HepG2 (cell line): ENCODE data around the gene MKS1. TPM values are rescaled to one million over a fixed set of nuclear protein-coding genes. Genes with fewer than 3 reads are reported as not detected.

Source experiments
- ATAC-seq: fragments of 200-7000 bp; cut with Tn5 transposase; 3 replicates; pipeline ENCODE4 v1.9.1; 2020; ENCODE audit warnings: mild to moderate bottlenecking, moderate library complexity
- BruUV-seq: library from RNA; stranded (reverse); fragments of 400-500 nt; replicated peaks from 2 replicates; lab custom pipeline; 2021; lab: Mats Ljungman, UMichigan
- CTCF ChIA-PET: fragments of 300-600 bp; formaldehyde crosslinking; extraction: SDS; loops from one replicate; lab custom pipeline; 2021; ENCODE audit warnings: low total read pairs, inconsistent platforms, low intra/inter-chr PET ratio; lab: Yijun Ruan, JAX
- POLR2A ChIA-PET: fragments of 350-600 bp; sonication (Branson Sonifier 250); formaldehyde crosslinking; loops from one replicate; lab custom pipeline; 2020; ENCODE audit warnings: antibody characterized with exemption, inconsistent platforms; lab: Yijun Ruan, JAX
- DNase-seq: peaks from one replicate; pipeline ENCODE4 v3.0.0-alpha.2; 2015; ENCODE audit warnings: low spot score
- FAIRE-seq: peaks from 3 replicates; lab custom pipeline; 2011; peaks lifted over from hg19 to GRCh38; lab: Jason Lieb, UNC
- H2AFZ ChIP-seq: one replicate; pipeline ENCODE4 v1.6.1; 2011; ENCODE audit warnings: low read length, inconsistent platforms
- H3K27ac ChIP-seq: fragments of 300-600 bp; 3 replicates; pipeline ENCODE4 v1.8.0; 2011; ENCODE audit warnings: mixed run types, mild to moderate bottlenecking, mixed read lengths, low read length, inconsistent platforms; ENCODE audit not compliant: insufficient read depth; ENCODE audit errors: extremely low read length
- H3K27me3 ChIP-seq, 2 experiments: fragments of 200-600 bp in 1 of 2; 2 replicates in 1 of 2; 3 replicates in 1 of 2; pipeline versions ENCODE4 v1.6.0 to v1.8.0; 2011; ENCODE audit warnings: low read length in 2 of 2, mild to moderate bottlenecking in 2 of 2, moderate library complexity in 2 of 2, inconsistent platforms in 1 of 2; ENCODE audit not compliant: insufficient read depth in 2 of 2, control insufficient read depth in 1 of 2
- H3K36me3 ChIP-seq, 2 experiments: fragments of 200-600 bp in 1 of 2; replicated peaks in 1 of 2; 2 replicates in 1 of 2; 3 replicates in 1 of 2; pipeline versions ENCODE4 v1.5.1 to v1.8.0; 2011; ENCODE audit warnings: low read length in 2 of 2, inconsistent platforms in 1 of 2; ENCODE audit not compliant: insufficient read depth in 2 of 2, control insufficient read depth in 1 of 2
- H3K4me1 ChIP-seq: 2 replicates; pipeline ENCODE4 v1.5.1; 2012; ENCODE audit warnings: low read length, inconsistent platforms; ENCODE audit not compliant: insufficient read depth
- H3K4me2 ChIP-seq: 2 replicates; pipeline ENCODE4 v1.6.0; 2011; ENCODE audit warnings: low read depth, low read length, inconsistent platforms
- H3K4me3 ChIP-seq, 3 experiments: fragments of 200-600 bp in 1 of 3; sonication (generic), shearing (Covaris generic) in 1 of 3; replicated peaks in 1 of 3; 2 replicates each; pipeline ENCODE4 v1.5.1; 2011 to 2016; ENCODE audit warnings: low read length in 3 of 3, inconsistent platforms in 2 of 3, low read depth in 2 of 3, mild to moderate bottlenecking in 2 of 3, control low read depth in 1 of 3, mixed read lengths in 1 of 3; ENCODE audit not compliant: insufficient read depth in 1 of 3
- H3K79me2 ChIP-seq: one replicate; pipeline ENCODE4 v1.6.1; 2011; ENCODE audit warnings: low read length, inconsistent platforms; ENCODE audit not compliant: insufficient read depth
- H3K9ac ChIP-seq: 2 replicates; pipeline ENCODE4 v1.6.0; 2011; ENCODE audit warnings: mild to moderate bottlenecking, low read depth, low read length, inconsistent platforms; ENCODE audit not compliant: insufficient read depth
- H3K9me3 ChIP-seq: 2 replicates; pipeline ENCODE4 v1.5.1; 2012; ENCODE audit warnings: mild to moderate bottlenecking, low read length
- H4K20me1 ChIP-seq: 2 replicates; pipeline ENCODE4 v1.6.0; 2011; ENCODE audit warnings: inconsistent platforms, mild to moderate bottlenecking, low read length, moderate library complexity; ENCODE audit not compliant: insufficient read depth
- AKAP8 ChIP-seq: sonication (generic); formaldehyde crosslinking; IDR thresholded peaks from 2 replicates; pipeline ENCODE4 v1.5.1; 2020; ENCODE audit warnings: mild to moderate bottlenecking, missing genetic modification reagents
- DZIP1 ChIP-seq: sonication (generic); formaldehyde crosslinking; IDR thresholded peaks from 2 replicates; pipeline ENCODE4 v1.5.0; 2020; ENCODE audit warnings: mild to moderate bottlenecking, missing genetic modification reagents
- FOXM1 ChIP-seq: sonication (generic); formaldehyde crosslinking; IDR thresholded peaks from 2 replicates; pipeline ENCODE4 v1.5.0; 2020; ENCODE audit warnings: missing genetic modification reagents
- HMG20A ChIP-seq: IDR thresholded peaks from 2 replicates; pipeline ENCODE4 v1.6.1; 2016; ENCODE audit warnings: borderline replicate concordance
- JUN ChIP-seq: sonication (generic); formaldehyde crosslinking; IDR thresholded peaks from 2 replicates; pipeline ENCODE4 v1.4.0; 2020; ENCODE audit warnings: mild to moderate bottlenecking, missing genetic modification reagents
- MXD1 ChIP-seq: sonication (generic); formaldehyde crosslinking; IDR thresholded peaks from 2 replicates; pipeline ENCODE4 v1.4.0; 2020; ENCODE audit warnings: mild to moderate bottlenecking, missing genetic modification reagents
- PAF1 ChIP-seq: IDR thresholded peaks from 2 replicates; pipeline ENCODE4 v1.6.1; 2016; ENCODE audit warnings: missing genetic modification reagents, missing compliant biosample characterization
- SMARCC2 ChIP-seq: fragments of 450-650 bp; IDR thresholded peaks from 2 replicates; pipeline ENCODE4 v1.6.1; 2017; ENCODE audit warnings: antibody characterized with exemption, mild to moderate bottlenecking
- SNAPC2 ChIP-seq: sonication (generic); formaldehyde crosslinking; IDR thresholded peaks from 2 replicates; pipeline ENCODE4 v1.8.1; 2022; ENCODE audit warnings: mild to moderate bottlenecking, missing genetic modification reagents
- STAG1 ChIP-seq: sonication (generic); formaldehyde crosslinking; IDR thresholded peaks from 2 replicates; pipeline ENCODE4 v1.4.0; 2020; ENCODE audit warnings: missing genetic modification reagents
- TRIM22 ChIP-seq: fragments of 450-650 bp; IDR thresholded peaks from 2 replicates; pipeline ENCODE4 v1.6.1; 2017
- ZEB1 ChIP-seq: IDR thresholded peaks from 2 replicates; pipeline ENCODE4 v1.6.1; 2012; ENCODE audit warnings: mild to moderate bottlenecking, low read depth, inconsistent platforms; ENCODE audit not compliant: insufficient replicate concordance
- ZNF597 ChIP-seq: sonication (generic); formaldehyde crosslinking; IDR thresholded peaks from 2 replicates; pipeline ENCODE4 v1.5.0; 2020; ENCODE audit warnings: missing genetic modification reagents
- ZNF737 ChIP-seq: sonication (generic); formaldehyde crosslinking; IDR thresholded peaks from 2 replicates; pipeline ENCODE4 v1.5.0; 2020; ENCODE audit warnings: missing genetic modification reagents, mild to moderate bottlenecking, borderline replicate concordance
- ZNF75D ChIP-seq: sonication (generic); formaldehyde crosslinking; IDR thresholded peaks from 2 replicates; pipeline ENCODE4 v1.8.1; 2023; ENCODE audit warnings: missing genetic modification reagents, mild to moderate bottlenecking, borderline replicate concordance
- WGBS: methylation state at CpG from one replicate; pipeline ENCODE4 v1.1.6; 2017; ENCODE audit warnings: low lambda C conversion rate; 5-methylcytosine and 5-hydroxymethylcytosine counted together
- in situ Hi-C: cut with HindIII; loops from 2 replicates; pipeline ENCODE4 v1.10.0; 2017; ENCODE audit warnings: low pct_unique_long_range_greater_than_20kb; ENCODE audit not compliant: extremely low pct_ligation_motif_present
- intact Hi-C: fragments of 100-400 bp; cut with micrococcal nuclease; formaldehyde crosslinking; loops from one replicate; pipeline ENCODE4 v1.10.0; 2022; ENCODE audit not compliant: unreplicated experiment
- polyA plus RNA-seq, 8 experiments: library from polyadenylated mRNA; depleted of rRNA in 3 of 8; stranded (reverse) in 7 of 8; unstranded in 1 of 8; fragments of >200 nt; fragmentation: Illumina TruSeq in 4 of 8; extraction: Trizol in 4 of 8; gene quantifications; 2 replicates each; pipeline versions ENCODE4 v1.2.1 to v1.2.3, GENCODE V29; 2011 to 2016; ENCODE audit warnings: low read depth in 4 of 8, missing spikeins in 1 of 8, mixed read lengths in 1 of 8; ENCODE audit not compliant: insufficient read depth in 1 of 8
- total RNA-seq, 5 experiments: library from RNA; depleted of rRNA; stranded (reverse); fragments of >200 nt; fragmentation: Illumina TruSeq; extraction: Trizol; gene quantifications; 2 replicates each; pipeline ENCODE4 v1.2.3, GENCODE V29; 2016; ENCODE audit warnings: low read depth in 1 of 5

Gene MKS1
- total and polyA plus RNA-seq, 2 of the 13 experiments (the other 11 are each of a cell fraction or from before 2014, with no cell fraction given), result 16.1 to 26.3 TPM

DNA sequence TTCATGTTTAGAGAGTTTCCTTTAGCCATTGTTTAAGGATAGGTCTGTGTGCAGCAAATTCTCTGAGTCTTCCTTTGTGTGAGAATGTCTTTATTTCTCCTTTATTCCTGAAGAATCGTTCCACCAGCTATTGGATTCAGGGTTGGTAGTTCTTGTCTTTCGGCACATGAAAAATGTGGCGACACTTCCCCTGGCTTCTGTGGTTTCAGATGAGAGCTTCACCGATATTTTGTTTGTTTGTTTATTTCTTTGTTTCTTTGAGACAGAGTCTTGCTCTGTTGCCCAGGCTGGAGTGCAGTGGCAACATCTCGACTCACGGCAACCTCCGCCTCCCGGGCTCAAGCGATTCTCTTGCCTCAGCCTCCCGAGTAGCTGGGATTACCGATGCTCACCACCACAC lies 43.1 kb upstream of the MKS1 start:
- H3K4me2 ChIP-seq, result no peak overlapping the region
- H3K9me3 ChIP-seq, result no peaks in the 10 kb centered on the region
- H3K36me3 ChIP-seq, result no peaks in the 10 kb centered on the region
- H3K27ac ChIP-seq, result no peak overlapping the region
- no peak for FAIRE-seq
- DNase-seq, result no peak
- CTCF ChIA-PET, result no interaction called here
- no peak for ATAC-seq
- TF ChIP-seq AKAP8 (no peak), SNAPC2 (CRISPR knock-in tag) (no peak)
- no TSS peak for BruUV-seq
- H3K4me3 ChIP-seq, result no peak overlapping the region
- WGBS, result 53% methylated on average over 11 of the region's 11 CpGs
- no peaks in the 10 kb centered on the region for H3K4me1 ChIP-seq
- no peak overlapping the region for H3K9ac ChIP-seq
- H3K79me2 ChIP-seq, result no peaks in the 10 kb centered on the region
- intact Hi-C loops, result no loop called here
- POLR2A ChIA-PET, result no interaction called here
- H2AFZ ChIP-seq, result no peak overlapping the region
- peaks cover 0 to 28% of the 10 kb centered on the region in 2 experiments; a peak in 4 of 5 replicates for H3K27me3 ChIP-seq
- in situ Hi-C loops, result no loop called here
- H4K20me1 ChIP-seq, result no peaks in the 10 kb centered on the region

GRCh38 chr17:58254803-58255202 lies 35.7 kb upstream of the MKS1 start:
- no peaks in the 10 kb centered on the region for H3K9me3 ChIP-seq
- H3K36me3 ChIP-seq, result no peaks in the 10 kb centered on the region
- intact Hi-C loops, result no loop called here
- H3K4me3 ChIP-seq, result no peak overlapping the region
- peaks cover 22% of the 10 kb centered on the region for H3K4me1 ChIP-seq
- peaks cover 1 to 31% of the 10 kb centered on the region in 2 experiments; a peak in 4 of 5 replicates for H3K27me3 ChIP-seq
- ChIA-PET POLR2A (interaction anchor here (0.7 kb wide), 1 partner anchor 677 kb away, joined by 3 read pairs; no protein-coding TSS in a partner anchor), CTCF (no interaction called here)
- DNase-seq (no peak), ATAC-seq (peak; percentile 58), FAIRE-seq (no peak)
- BruUV-seq, result no TSS peak
- in situ Hi-C loops, result no loop called here
- WGBS, result 10% methylated on average over 8 of the region's 8 CpGs
- no peaks in the 10 kb centered on the region for H4K20me1 ChIP-seq
- no peak overlapping the region for H3K27ac ChIP-seq
- H3K9ac ChIP-seq, result no peak overlapping the region
- H3K4me2 ChIP-seq, result no peak overlapping the region
- no peak overlapping the region for H2AFZ ChIP-seq
- H3K79me2 ChIP-seq, result no peaks in the 10 kb centered on the region
- no peak for TF ChIP-seq PAF1
- TF ChIP-seq HMG20A (CRISPR knock-in tag), result no peak
- no peak for TF ChIP-seq DZIP1 (CRISPR knock-in tag)
- no peak for TF ChIP-seq MXD1
- TF ChIP-seq ZNF597 (CRISPR knock-in tag), result no peak
- TF ChIP-seq SMARCC2, result no peak
- TF ChIP-seq FOXM1 (CRISPR knock-in tag), result no peak
- TF ChIP-seq TRIM22, result no peak
- no peak for TF ChIP-seq ZNF75D (CRISPR knock-in tag)
- peak; percentile 64 for TF ChIP-seq ZEB1
- peak; percentile 31 for TF ChIP-seq STAG1 (CRISPR knock-in tag)
- TF ChIP-seq JUN, result no peak
- TF ChIP-seq ZNF737 (CRISPR knock-in tag), result no peak
